GM21786 (cell line): ENCODE data around the gene GPSM1.

Experiments
- ATAC-seq: cut with Tn5 transposase; IDR thresholded peaks from one replicate; pipeline ENCODE4 v1.9.1; 2021; ENCODE audit not compliant: unreplicated experiment

GPSM1 gene

GRCh38 chr9:136373300-136374182 is 46.2 kb downstream of the GPSM1 start, which contains the start of gene CARD9:
Gene CARD9 (minus strand): TSS chr9:136373669. CDS start chr9:136372078, 1,591 bp downstream.
- ATAC-seq, result no peak

- no peak for ATAC-seq
These were observed 46.8 kb downstream of the GPSM1 start for GRCh38 chr9:136374183-136374575.

DNA sequence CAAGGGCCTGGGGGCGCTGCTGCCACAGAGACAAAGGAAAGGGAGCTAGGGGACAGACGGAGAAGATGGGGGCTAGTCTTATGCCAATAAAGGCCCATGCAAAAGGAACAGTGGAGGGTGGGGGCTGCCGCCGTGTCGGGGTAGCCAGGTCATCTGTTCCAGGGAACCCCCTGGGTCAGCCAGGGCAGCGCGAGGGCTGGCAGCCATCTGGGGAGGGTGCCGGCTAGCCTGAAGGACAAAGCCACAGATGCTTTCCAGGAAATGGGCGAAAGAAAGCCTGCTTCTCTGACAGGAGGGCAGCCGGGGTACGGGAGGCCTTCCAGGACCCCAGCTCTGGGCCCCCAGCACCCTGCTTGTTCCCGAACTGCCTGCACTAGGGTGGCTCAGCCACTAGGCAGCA is 47.8 kb downstream of the GPSM1 start:
- no peak for ATAC-seq

- ATAC-seq, result no peak
These were observed 49.1 kb downstream of the GPSM1 start for GRCh38 chr9:136376457-136376856.

- no peak for ATAC-seq
These were observed 50.2 kb downstream of the GPSM1 start for GRCh38 chr9:136377341-136378169.

DNA sequence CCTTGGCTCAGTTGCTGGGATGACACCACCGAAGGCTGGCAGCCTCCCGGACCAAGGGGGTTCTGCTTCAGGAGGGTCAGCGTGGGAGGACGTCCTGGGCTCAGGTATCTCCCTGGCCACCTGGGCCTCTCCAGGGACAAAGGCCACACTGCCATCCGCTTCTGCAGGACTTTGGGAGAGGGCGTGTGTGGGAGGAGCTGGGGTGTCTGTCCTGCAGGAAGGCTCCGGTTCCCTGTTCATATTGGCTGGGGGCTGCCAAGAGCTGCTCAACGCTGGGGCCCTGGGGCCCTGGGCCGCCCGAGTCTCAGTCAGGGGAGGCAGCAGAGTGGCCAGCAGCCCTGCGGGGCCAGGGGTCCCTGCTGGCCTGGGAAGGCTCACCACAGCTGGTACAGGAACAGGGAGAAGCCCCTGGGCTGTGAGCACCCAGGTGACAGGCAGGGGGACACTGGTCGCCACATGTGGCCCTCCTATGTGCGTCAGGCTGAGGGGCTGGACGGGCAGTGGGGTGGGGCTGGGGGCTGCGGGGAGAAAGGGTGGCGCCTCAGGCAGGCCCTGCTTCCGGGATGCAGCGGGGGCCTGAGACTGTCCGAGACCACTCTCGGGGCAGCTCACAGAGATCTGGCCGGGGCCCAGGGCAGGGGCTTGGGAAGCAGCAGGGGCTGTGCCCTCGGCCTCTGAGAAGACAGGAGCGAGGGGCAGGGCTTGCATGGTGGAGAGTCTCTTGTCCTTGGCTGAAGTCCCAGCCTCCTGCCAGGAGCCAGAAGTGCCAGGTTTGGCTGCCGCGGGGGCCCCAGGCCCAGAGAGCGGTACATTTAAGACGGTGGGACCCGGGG is 51.0 kb downstream of the GPSM1 start:
- no peak for ATAC-seq

- ATAC-seq, result no peak
These were observed 51.6 kb downstream of the GPSM1 start for GRCh38 chr9:136379003-136379287.

DNA sequence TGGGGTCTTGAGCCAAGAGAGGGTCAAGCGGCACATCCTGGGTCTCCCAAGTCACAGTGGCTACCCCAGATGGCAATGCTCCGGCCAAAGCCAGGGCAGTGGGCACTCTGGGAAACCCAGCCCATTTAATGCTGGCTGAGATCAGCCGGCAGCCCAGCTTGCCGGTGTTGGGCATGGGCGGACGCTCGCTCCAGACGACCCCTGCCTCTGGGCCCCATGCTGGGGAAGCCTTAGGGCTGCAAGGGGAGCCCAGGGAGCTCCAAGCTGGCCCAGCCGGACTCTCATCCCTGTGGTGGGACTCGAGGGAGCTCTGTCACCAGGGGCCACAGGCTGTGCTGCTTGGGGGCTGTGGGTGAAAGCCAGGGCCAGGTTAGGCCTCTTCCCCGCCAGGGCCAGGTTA is 52.1 kb downstream of the GPSM1 start:
- no peak for ATAC-seq

DNA sequence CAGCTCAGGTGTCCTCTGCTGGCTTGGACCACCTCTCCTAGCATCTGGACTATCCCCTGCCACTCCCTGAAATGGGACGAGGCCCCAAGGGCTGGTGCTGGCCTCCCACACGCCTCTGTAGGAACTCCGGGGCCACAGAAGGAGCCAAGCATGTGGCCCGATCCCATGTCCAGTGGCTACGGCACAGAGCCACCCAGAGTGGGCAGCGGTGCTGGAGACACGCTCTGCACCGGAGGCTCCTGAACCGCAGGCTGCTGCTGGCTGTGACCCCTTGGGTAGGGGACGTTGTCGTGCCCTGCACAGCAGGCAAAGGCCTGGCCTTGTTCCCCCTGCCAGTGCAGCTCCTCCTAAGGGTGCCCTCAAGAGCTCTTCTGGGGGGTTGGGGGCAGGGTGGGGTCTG is 52.6 kb downstream of the GPSM1 start:
- ATAC-seq, result no peak

- no peak for ATAC-seq
These were observed 53.0 kb downstream of the GPSM1 start for GRCh38 chr9:136380381-136380780.

DNA sequence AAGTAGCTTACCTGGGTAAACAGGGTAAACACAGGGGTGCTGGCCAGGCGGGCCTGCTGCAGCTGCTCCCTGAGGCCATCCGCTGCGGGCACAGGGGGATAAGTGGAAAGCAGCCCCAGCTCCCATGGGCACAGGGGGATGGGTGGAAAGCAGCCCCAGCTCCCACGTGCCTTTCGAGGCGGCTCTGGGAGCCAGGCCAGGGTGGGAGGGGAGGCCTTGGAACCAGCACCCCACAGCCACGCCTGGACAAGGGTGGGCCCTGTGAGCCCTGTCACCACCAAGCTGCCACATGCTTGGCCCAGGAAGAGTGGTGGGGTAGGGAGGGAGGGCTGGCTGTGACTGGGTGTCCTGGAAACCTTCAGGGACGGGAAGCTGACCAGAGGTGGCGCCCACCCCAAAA is 54.0 kb downstream of the GPSM1 start:
- ATAC-seq, result no peak

- ATAC-seq, result no peak
These were observed 54.7 kb downstream of the GPSM1 start for GRCh38 chr9:136381966-136382513.

GRCh38 chr9:136383436-136383835 is 56.1 kb downstream of the GPSM1 start:
- ATAC-seq, result no peak

DNA sequence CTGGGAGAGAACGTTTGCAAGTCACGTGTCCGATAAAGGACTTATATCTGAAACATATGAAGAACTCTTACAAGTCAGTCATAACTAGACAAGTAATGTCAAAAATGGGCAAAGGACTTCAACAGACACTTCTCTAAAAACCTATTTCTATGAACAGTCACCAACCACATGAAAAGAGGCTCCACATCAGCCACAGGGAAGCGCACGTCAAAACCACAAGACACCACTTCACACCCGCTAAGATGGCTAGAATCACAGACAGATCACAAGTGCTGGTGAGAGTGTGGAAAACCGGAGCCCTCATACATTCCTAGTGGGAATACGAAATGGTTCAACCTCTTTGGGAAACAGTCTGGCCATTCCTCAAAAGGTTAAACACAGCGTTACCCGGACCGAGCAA is 57.7 kb downstream of the GPSM1 start:
- no peak for ATAC-seq

GRCh38 chr9:136386018-136386417 is 58.7 kb downstream of the GPSM1 start:
- no peak for ATAC-seq

DNA sequence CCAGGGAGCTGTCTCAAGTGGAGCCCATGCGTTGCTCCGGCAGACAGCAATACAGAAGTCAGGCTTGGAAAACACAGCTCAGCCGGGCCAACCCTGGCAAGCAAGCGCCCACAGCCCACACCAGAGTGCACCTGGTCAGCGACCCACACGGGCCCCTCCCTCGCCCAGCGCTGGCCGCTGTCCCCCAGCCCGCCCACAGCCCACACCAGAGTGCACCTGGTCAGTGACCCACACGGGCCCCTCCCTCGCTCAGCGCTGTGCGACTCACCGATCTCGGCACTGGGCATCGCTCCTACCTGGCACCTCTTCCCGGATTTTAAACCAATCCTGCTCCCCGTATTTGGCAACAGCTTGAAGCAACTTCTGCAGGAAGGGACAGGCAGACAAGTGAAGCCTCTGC is 59.9 kb downstream of the GPSM1 start:
- ATAC-seq, result no peak

DNA sequence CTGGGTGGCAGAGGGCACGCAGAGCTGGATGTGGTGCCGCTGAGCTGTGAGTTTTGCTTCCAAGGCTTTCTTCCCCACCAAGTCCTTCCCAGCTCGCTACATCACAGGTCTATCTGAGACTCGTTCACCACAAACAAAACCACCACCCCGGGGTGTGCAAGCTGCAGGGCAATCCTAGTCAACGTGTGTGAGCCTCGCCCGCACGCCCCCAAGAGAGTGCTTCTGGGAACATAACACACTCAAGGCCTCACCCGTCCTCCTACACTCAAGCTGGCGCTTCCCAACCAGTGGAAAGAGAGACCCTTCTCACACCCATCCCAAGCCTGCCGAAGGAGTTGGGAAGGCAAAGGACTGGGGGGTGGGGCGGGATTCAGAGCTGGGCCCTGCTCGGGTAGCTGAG is 62.1 kb downstream of the GPSM1 start:
- no peak for ATAC-seq

- no peak for ATAC-seq
These were observed 64.6 kb downstream of the GPSM1 start for GRCh38 chr9:136391737-136392537.

DNA sequence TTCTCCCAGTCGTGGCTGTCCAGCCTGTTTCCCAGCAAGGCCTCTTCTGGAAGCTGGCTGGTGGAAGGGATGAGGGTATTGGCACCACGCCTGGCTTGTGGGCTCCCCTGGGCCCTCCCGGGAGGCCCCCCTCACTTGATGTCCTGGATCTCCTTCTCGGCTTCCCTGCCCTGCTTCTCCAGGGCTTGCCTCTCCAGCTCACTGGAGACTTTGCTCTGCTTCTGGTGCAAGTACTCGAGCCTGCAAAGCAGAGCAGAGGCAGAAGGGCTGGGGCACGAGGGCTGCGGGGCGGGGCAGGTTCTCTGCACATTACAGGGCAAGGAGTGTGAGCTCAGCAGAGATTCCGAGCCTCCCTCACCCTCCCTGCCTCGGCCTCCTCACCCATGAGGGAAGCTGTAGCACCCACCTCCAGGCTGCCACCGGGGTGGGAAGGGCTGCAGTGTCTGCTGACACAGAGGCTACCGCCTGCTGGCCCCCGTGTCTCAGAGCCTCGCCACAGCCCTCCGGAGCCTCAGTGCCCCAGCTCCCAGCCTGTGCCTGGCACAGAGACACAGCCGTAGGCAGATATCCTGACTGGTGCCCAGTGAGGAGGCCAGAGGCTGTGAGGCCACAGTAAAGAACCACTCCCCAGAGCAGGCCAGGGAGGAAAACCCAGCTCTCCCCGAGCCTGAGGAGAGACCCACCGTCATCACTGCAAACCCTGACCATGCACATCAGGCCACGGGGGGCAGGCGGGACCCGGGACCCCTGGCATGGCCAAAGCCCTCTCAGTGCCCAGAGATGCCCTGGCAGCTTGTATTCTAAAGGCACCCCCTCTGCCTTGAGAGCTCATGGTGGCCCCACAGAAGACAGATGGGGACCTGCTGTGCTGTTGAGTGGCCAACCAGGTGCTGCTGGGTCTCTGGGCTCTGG is 65.5 kb downstream of the GPSM1 start:
- no peak for ATAC-seq
